HG03108 (cell line): ENCODE results near the gene SPECC1.
"Not testable (repeated sequence)": the region's sequence is repeated elsewhere in the genome, so short reads cannot be mapped to it uniquely, and the experiment has no call there.

ENCODE experiments used
- ATAC-seq: cut with Tn5 transposase; IDR thresholded peaks from one replicate; pipeline ENCODE4 v1.9.1; 2021; ENCODE audit warnings: moderate library complexity; ENCODE audit not compliant: unreplicated experiment

Gene SPECC1

GRCh38 chr17:20123209-20123608 is 114.0 kb downstream of the SPECC1 start:
- ATAC-seq: no peak

- no peak for ATAC-seq
Observed at GRCh38 chr17:20125724-20126123, 116.6 kb downstream of the SPECC1 start.

GRCh38 chr17:20127360-20128035 is 118.3 kb downstream of the SPECC1 start:
- ATAC-seq: no peak

GRCh38 chr17:20128036-20128667 is 119.0 kb downstream of the SPECC1 start:
- ATAC-seq: no peak

GRCh38 chr17:20133517-20133916 is 124.4 kb downstream of the SPECC1 start:
- no peak for ATAC-seq

- ATAC-seq: no peak
Observed at GRCh38 chr17:20141198-20141972, 132.2 kb downstream of the SPECC1 start.

- ATAC-seq: no peak
Observed at GRCh38 chr17:20142268-20142667, 133.1 kb downstream of the SPECC1 start.

- no peak for ATAC-seq
Observed at GRCh38 chr17:20143740-20144139, 134.6 kb downstream of the SPECC1 start.

GRCh38 chr17:20145567-20145966 is 136.4 kb downstream of the SPECC1 start:
- ATAC-seq: no peak

GRCh38 chr17:20149251-20149650 is 140.1 kb downstream of the SPECC1 start:
- ATAC-seq: no peak

GRCh38 chr17:20151174-20151573 is 142.0 kb downstream of the SPECC1 start:
- ATAC-seq: no peak

- ATAC-seq: no peak
Observed at GRCh38 chr17:20153231-20153630, 144.1 kb downstream of the SPECC1 start.

GRCh38 chr17:20154286-20155000 is 145.3 kb downstream of the SPECC1 start:
- no peak for ATAC-seq

- peak; percentile 93 for ATAC-seq
Observed at GRCh38 chr17:20155258-20156195, 146.4 kb downstream of the SPECC1 start.

- ATAC-seq: no peak
Observed at GRCh38 chr17:20156196-20157000, 147.2 kb downstream of the SPECC1 start.

- ATAC-seq: no peak
Observed at GRCh38 chr17:20157001-20157310, 147.8 kb downstream of the SPECC1 start.

GRCh38 chr17:20158580-20158979 is 149.4 kb downstream of the SPECC1 start:
- no peak for ATAC-seq

GRCh38 chr17:20159406-20160069 is 150.4 kb downstream of the SPECC1 start:
- no peak for ATAC-seq

- ATAC-seq: not testable (repeated sequence)
Observed at GRCh38 chr17:20165516-20165915, 156.4 kb downstream of the SPECC1 start.
